Liver (tissue), 9 donors: ENCODE measurements around the gene PFDN2. TPM values are rescaled to one million over a fixed set of nuclear protein-coding genes. Genes with fewer than 3 reads are reported as not detected.

Experiments used
- DNase-seq: peaks from one replicate; pipeline ENCODE4 v3.0.0-alpha.2; 2017; ENCODE audit warnings: low spot score
- H3K27ac ChIP-seq, 2 donors: one replicate each; pipeline ENCODE4 v1.7.0; 2013; ENCODE audit warnings: inconsistent platforms in 2 of 2, low read length in 2 of 2, control low read depth in 1 of 2, low read depth in 1 of 2, mild to moderate bottlenecking in 1 of 2
- H3K27me3 ChIP-seq, 4 donors: one replicate each; pipeline versions ENCODE4 v1.6.1 to v1.7.0; 2013; ENCODE audit warnings: low read length in 3 of 4, inconsistent platforms in 1 of 4, mild to moderate bottlenecking in 1 of 4, moderate library complexity in 1 of 4; ENCODE audit not compliant: control insufficient read depth in 4 of 4, insufficient read depth in 4 of 4
- H3K36me3 ChIP-seq, 4 donors: one replicate each; pipeline versions ENCODE4 v1.6.1 to v1.7.0; 2013; ENCODE audit warnings: low read length in 3 of 4, mild to moderate bottlenecking in 3 of 4, low read depth in 1 of 4, moderate library complexity in 1 of 4; ENCODE audit not compliant: control insufficient read depth in 4 of 4, insufficient read depth in 3 of 4
- H3K4me1 ChIP-seq, 4 donors: one replicate each; pipeline versions ENCODE4 v1.6.1 to v1.7.0; 2013; ENCODE audit warnings: low read length in 3 of 4, mild to moderate bottlenecking in 3 of 4, moderate library complexity in 1 of 4; ENCODE audit not compliant: control insufficient read depth in 4 of 4, insufficient read depth in 4 of 4
- H3K4me3 ChIP-seq, 3 donors: one replicate each; pipeline versions ENCODE4 v1.6.1 to v1.7.0; 2013; ENCODE audit warnings: low read length in 3 of 3, control low read depth in 1 of 3, low read depth in 1 of 3, mild to moderate bottlenecking in 1 of 3
- H3K9ac ChIP-seq, 2 donors: one replicate each; pipeline ENCODE4 v1.7.0; 2013; ENCODE audit warnings: low read length in 2 of 2, mild to moderate bottlenecking in 2 of 2, moderate library complexity in 2 of 2, control low read depth in 1 of 2, low read depth in 1 of 2
- H3K9me3 ChIP-seq, 4 donors: one replicate each; pipeline versions ENCODE4 v1.6.1 to v1.7.0; 2013; ENCODE audit warnings: low read length in 3 of 4; ENCODE audit not compliant: control insufficient read depth in 4 of 4
- EGR1 ChIP-seq, 2 donors: IDR thresholded peaks; 2 replicates each; pipeline ENCODE4 v1.6.1; 2016 to 2018; ENCODE audit warnings: antibody characterized with exemption in 2 of 2, low read depth in 2 of 2
- FOXA1 ChIP-seq: IDR thresholded peaks from 2 replicates; pipeline ENCODE4 v1.6.1; 2016; ENCODE audit warnings: antibody characterized with exemption
- FOXA2 ChIP-seq: IDR thresholded peaks from 2 replicates; pipeline ENCODE4 v1.6.1; 2016; ENCODE audit warnings: antibody characterized with exemption
- GABPA ChIP-seq, 2 donors: IDR thresholded peaks in 1 of 2; conservative IDR thresholded peaks in 1 of 2; 2 replicates each; pipeline ENCODE4 v1.6.1; 2016; ENCODE audit warnings: antibody characterized with exemption in 2 of 2, mild to moderate bottlenecking in 1 of 2, moderate library complexity in 1 of 2
- HNF4A ChIP-seq, 2 donors: conservative IDR thresholded peaks; 2 replicates each; pipeline ENCODE4 v1.6.1; 2016; ENCODE audit warnings: antibody characterized with exemption in 2 of 2, mild to moderate bottlenecking in 2 of 2
- HNF4G ChIP-seq: IDR thresholded peaks from 2 replicates; pipeline ENCODE4 v1.6.1; 2016; ENCODE audit warnings: antibody characterized with exemption
- JUND ChIP-seq, 2 donors: IDR thresholded peaks; 2 replicates each; pipeline ENCODE4 v1.6.1; 2016; ENCODE audit warnings: antibody characterized with exemption in 2 of 2
- NR2F2 ChIP-seq: IDR thresholded peaks from 2 replicates; pipeline ENCODE4 v1.6.1; 2016; ENCODE audit warnings: antibody characterized with exemption
- RAD21 ChIP-seq, 2 donors: IDR thresholded peaks; 2 replicates each; pipeline ENCODE4 v1.6.1; 2016; ENCODE audit warnings: antibody characterized with exemption in 2 of 2, mild to moderate bottlenecking in 2 of 2
- RXRA ChIP-seq, 2 donors: IDR thresholded peaks; 2 replicates each; pipeline ENCODE4 v1.6.1; 2017 to 2018; ENCODE audit warnings: antibody characterized with exemption in 2 of 2, mild to moderate bottlenecking in 1 of 2
- SP1 ChIP-seq: IDR thresholded peaks from 2 replicates; pipeline ENCODE4 v1.6.1; 2018; ENCODE audit warnings: antibody characterized with exemption, mild to moderate bottlenecking
- TAF1 ChIP-seq: conservative IDR thresholded peaks from 2 replicates; pipeline ENCODE4 v1.6.1; 2016; ENCODE audit warnings: antibody characterized with exemption, mild to moderate bottlenecking
- YY1 ChIP-seq: IDR thresholded peaks from 2 replicates; pipeline ENCODE4 v1.6.1; 2016; ENCODE audit warnings: antibody characterized with exemption, mild to moderate bottlenecking
- WGBS: extraction: QIAGEN DNeasy Blood & Tissue Kit; methylation state at CpG from one replicate; pipeline ENCODE4 v1.1.7; 2013; 5-methylcytosine and 5-hydroxymethylcytosine counted together
- polyA plus RNA-seq, 2 donors: library from polyadenylated mRNA; stranded (reverse) in 1 of 2; unstranded in 1 of 2; fragments of 200-250 nt in 1 of 2; fragments of >200 nt in 1 of 2; fragmentation: Nextera tagmentation in 1 of 2; extraction: Ambion mirVana in 1 of 2; gene quantifications; one replicate each; pipeline versions ENCODE4 v1.2.1 to v1.2.3, GENCODE V29; 2013 to 2015
- total RNA-seq, 2 donors: library from RNA; depleted of rRNA; stranded (reverse); fragments of >200 nt; gene quantifications; one replicate each; pipeline ENCODE4 v1.2.3, GENCODE V29; 2014
- TF ChIP-seq, protein P1 (sequence below): IDR thresholded peaks from 2 replicates; pipeline ENCODE4 v1.6.1; 2016; ENCODE audit warnings: antibody characterized with exemption
- TF ChIP-seq, protein P2 (sequence below): IDR thresholded peaks from 2 replicates; pipeline ENCODE4 v1.6.1; 2016; ENCODE audit warnings: antibody characterized with exemption
- TF ChIP-seq, protein P3 (sequence below): IDR thresholded peaks from 2 replicates; pipeline ENCODE4 v1.6.1; 2016; ENCODE audit warnings: antibody characterized with exemption
- TF ChIP-seq, protein P4 (sequence below): fragments of 150-350 bp; IDR thresholded peaks from 2 replicates; pipeline ENCODE4 v1.5.1; 2017; ENCODE audit warnings: improper control_type of control experiment, low read depth, low read length; ENCODE audit not compliant: missing input control
- TF ChIP-seq, protein P5 (sequence below): IDR thresholded peaks from 2 replicates; pipeline ENCODE4 v1.6.1; 2016; ENCODE audit warnings: antibody characterized with exemption, mild to moderate bottlenecking
- donor health status: healthy.
- donor health status: healthy.
- donor health status: healthy.
- donor health status: healthy.
- donor health status: healthy.

Gene PFDN2
- total and polyA plus RNA-seq, 4 donors, result 12.4 to 61.9 (median 34.0) TPM

DNA sequence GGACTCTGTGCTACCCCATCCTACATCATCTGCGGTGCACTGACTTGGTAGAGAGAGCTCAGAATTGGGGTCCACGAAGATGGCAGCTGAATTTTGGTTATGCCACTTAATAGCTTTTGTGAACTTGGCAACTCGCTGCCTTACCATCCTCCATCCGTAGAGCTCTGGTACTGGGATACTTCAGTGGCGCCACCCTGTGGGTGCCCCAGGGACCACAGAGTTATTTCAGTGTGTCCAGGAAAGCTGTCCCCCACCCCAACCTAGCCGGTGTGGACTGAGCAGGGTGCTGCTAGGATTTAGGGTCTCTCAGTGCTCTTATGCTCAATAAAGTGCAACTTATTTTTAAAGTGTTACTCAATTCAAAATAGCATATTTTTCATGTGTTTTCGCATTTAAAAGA lies 63.0 kb downstream of the PFDN2 start:
- Histone ChIP-seq H3K9ac (no peak overlapping the region), H3K36me3 (peaks cover 0 to 3% (median 0%) of the 10 kb centered on the region in 4 donors), H3K27me3 (no peaks in the 10 kb centered on the region), H3K4me3 (no peak overlapping the region), H3K9me3 (no peaks in the 10 kb centered on the region), H3K4me1 (no peaks in the 10 kb centered on the region), H3K27ac (no peak overlapping the region)
- DNase-seq, result no peak
- WGBS, result 81% methylated on average over 7 of the region's 7 CpGs
- TF ChIP-seq FOXA2, result no peak
- no peak for TF ChIP-seq NR2F2
- no peak for TF ChIP-seq GABPA (IDR thresholded peaks at IDR 0.05 in 1 of 2, conservative IDR thresholded peaks at IDR 0.05 in 1 of 2)
- TF ChIP-seq, protein P1, sequence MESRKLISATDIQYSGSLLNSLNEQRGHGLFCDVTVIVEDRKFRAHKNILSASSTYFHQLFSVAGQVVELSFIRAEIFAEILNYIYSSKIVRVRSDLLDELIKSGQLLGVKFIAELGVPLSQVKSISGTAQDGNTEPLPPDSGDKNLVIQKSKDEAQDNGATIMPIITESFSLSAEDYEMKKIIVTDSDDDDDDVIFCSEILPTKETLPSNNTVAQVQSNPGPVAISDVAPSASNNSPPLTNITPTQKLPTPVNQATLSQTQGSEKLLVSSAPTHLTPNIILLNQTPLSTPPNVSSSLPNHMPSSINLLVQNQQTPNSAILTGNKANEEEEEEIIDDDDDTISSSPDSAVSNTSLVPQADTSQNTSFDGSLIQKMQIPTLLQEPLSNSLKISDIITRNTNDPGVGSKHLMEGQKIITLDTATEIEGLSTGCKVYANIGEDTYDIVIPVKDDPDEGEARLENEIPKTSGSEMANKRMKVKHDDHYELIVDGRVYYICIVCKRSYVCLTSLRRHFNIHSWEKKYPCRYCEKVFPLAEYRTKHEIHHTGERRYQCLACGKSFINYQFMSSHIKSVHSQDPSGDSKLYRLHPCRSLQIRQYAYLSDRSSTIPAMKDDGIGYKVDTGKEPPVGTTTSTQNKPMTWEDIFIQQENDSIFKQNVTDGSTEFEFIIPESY, result no peak
- TF ChIP-seq, protein P2, sequence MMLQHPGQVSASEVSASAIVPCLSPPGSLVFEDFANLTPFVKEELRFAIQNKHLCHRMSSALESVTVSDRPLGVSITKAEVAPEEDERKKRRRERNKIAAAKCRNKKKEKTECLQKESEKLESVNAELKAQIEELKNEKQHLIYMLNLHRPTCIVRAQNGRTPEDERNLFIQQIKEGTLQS, result no peak
- no peak for TF ChIP-seq SP1
- no peak for TF ChIP-seq RAD21 (IDR thresholded peaks at IDR 0.05)
- TF ChIP-seq, protein P3, sequence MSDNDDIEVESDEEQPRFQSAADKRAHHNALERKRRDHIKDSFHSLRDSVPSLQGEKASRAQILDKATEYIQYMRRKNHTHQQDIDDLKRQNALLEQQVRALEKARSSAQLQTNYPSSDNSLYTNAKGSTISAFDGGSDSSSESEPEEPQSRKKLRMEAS, result no peak
- TF ChIP-seq JUND (IDR thresholded peaks at IDR 0.05), result no peak
- TF ChIP-seq, protein P4, sequence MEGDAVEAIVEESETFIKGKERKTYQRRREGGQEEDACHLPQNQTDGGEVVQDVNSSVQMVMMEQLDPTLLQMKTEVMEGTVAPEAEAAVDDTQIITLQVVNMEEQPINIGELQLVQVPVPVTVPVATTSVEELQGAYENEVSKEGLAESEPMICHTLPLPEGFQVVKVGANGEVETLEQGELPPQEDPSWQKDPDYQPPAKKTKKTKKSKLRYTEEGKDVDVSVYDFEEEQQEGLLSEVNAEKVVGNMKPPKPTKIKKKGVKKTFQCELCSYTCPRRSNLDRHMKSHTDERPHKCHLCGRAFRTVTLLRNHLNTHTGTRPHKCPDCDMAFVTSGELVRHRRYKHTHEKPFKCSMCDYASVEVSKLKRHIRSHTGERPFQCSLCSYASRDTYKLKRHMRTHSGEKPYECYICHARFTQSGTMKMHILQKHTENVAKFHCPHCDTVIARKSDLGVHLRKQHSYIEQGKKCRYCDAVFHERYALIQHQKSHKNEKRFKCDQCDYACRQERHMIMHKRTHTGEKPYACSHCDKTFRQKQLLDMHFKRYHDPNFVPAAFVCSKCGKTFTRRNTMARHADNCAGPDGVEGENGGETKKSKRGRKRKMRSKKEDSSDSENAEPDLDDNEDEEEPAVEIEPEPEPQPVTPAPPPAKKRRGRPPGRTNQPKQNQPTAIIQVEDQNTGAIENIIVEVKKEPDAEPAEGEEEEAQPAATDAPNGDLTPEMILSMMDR, result no peak
- no peak for TF ChIP-seq HNF4G
- TF ChIP-seq EGR1 (IDR thresholded peaks at IDR 0.05; ENCODE audit: low read depth in 2 of 2), result no peak
- no peak for TF ChIP-seq TAF1
- TF ChIP-seq HNF4A (conservative IDR thresholded peaks at IDR 0.05), result no peak
- TF ChIP-seq YY1, result no peak

DNA sequence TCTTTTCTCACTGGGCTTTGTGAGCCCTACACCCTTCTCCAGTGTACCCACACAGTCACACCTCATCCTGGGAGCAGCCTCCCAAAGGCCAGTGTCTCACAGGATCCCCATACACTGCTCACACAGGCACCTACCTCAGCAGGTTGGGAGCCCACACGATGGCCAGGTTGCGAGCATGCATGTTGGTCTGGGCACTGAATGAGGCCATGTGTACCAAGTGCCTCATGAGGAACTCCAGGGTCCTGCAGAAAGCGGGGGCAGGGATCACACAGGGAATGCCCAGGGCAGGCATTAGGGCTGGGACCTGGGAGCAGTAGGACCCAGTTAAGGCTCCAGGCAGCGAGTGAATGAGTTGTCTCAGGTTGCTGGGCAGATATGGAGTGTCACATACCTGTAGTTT lies 63.6 kb downstream of the PFDN2 start:
- Histone ChIP-seq H3K36me3 (peaks cover 0 to 5% (median 0%) of the 10 kb centered on the region in 4 donors), H3K9me3 (peaks cover 0 to 2% (median under 1%) of the 10 kb centered on the region in 4 donors), H3K9ac (no peak overlapping the region), H3K4me3 (no peak overlapping the region), H3K4me1 (no peaks in the 10 kb centered on the region), H3K27me3 (no peaks in the 10 kb centered on the region), H3K27ac (no peak overlapping the region)
- WGBS, result 91% methylated on average over 4 of the region's 4 CpGs
- no peak for DNase-seq
- TF ChIP-seq FOXA2 (no peak), JUND (IDR thresholded peaks at IDR 0.05) (no peak), EGR1 (IDR thresholded peaks at IDR 0.05; ENCODE audit: low read depth in 2 of 2) (no peak), HNF4G (no peak), TAF1 (no peak), RXRA (IDR thresholded peaks at IDR 0.05) (no peak), FOXA1 (no peak), RAD21 (IDR thresholded peaks at IDR 0.05) (no peak), NR2F2 (no peak), SP1 (no peak), HNF4A (conservative IDR thresholded peaks at IDR 0.05) (no peak), YY1 (no peak)
- TF ChIP-seq, protein P2, result no peak
- TF ChIP-seq, protein P4, result no peak
- TF ChIP-seq, protein P3, result no peak
- TF ChIP-seq, protein P1, result no peak
- TF ChIP-seq, protein P5, sequence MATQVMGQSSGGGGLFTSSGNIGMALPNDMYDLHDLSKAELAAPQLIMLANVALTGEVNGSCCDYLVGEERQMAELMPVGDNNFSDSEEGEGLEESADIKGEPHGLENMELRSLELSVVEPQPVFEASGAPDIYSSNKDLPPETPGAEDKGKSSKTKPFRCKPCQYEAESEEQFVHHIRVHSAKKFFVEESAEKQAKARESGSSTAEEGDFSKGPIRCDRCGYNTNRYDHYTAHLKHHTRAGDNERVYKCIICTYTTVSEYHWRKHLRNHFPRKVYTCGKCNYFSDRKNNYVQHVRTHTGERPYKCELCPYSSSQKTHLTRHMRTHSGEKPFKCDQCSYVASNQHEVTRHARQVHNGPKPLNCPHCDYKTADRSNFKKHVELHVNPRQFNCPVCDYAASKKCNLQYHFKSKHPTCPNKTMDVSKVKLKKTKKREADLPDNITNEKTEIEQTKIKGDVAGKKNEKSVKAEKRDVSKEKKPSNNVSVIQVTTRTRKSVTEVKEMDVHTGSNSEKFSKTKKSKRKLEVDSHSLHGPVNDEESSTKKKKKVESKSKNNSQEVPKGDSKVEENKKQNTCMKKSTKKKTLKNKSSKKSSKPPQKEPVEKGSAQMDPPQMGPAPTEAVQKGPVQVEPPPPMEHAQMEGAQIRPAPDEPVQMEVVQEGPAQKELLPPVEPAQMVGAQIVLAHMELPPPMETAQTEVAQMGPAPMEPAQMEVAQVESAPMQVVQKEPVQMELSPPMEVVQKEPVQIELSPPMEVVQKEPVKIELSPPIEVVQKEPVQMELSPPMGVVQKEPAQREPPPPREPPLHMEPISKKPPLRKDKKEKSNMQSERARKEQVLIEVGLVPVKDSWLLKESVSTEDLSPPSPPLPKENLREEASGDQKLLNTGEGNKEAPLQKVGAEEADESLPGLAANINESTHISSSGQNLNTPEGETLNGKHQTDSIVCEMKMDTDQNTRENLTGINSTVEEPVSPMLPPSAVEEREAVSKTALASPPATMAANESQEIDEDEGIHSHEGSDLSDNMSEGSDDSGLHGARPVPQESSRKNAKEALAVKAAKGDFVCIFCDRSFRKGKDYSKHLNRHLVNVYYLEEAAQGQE, result no peak
